NCI-H82 (cell line): Measurements from ENCODE around the gene KIAA1217.
"Not testable (repeated sequence)": the region's sequence is repeated elsewhere in the genome, so short reads cannot be mapped to it uniquely, and the experiment has no call there.

ENCODE experiments used
- DNase-seq: peaks from one replicate; lab custom pipeline; 2025; lab: John Stamatoyannopoulos, UW

Gene KIAA1217

DNA sequence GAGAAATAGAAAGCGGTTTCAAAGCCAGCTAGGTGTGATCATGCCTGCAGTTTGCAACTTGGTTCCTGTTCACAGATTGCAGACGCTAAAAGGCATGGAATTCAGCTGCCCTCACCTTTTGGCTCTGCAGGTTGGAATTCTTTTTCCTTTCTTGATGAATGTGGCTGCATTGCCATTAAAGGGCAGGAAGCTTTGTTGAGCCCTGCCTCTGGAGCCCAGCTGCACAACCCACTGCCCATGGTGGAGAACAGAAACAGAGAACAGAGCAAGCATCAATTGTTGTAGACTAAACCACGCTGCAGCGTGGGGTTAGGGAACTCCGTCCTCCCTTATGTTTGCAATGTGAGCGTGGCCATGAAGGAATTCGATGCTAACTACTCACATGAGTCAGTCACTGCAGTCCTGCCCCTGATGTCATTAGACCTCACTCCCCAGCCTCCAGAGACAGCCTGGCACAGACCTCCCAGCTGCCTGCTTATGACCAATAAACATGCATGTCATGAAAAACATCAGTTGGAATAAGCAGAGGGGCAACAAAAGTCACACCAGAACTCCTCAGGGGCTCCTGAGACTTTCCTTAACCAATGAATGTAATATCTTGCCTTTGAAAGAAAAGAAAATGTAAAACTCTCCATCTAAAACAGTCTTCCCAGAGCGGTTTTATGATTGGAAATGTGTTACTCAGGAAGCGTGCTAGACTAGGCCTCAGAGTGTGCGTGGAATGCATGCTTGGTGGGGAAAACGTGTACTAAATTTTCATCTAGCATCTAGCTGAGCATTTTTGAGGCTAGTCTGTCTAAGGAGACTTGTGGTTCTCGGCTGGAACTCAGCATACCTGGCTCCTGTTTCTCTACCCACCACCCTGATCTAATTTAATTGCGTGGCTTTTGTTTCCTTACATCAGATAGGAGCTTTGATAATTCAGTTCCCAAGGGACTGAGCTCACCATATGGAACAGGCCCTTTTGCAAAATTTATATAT lies 232.2 kb downstream of the KIAA1217 start:
- DNase-seq, result peak; percentile 63

DNA sequence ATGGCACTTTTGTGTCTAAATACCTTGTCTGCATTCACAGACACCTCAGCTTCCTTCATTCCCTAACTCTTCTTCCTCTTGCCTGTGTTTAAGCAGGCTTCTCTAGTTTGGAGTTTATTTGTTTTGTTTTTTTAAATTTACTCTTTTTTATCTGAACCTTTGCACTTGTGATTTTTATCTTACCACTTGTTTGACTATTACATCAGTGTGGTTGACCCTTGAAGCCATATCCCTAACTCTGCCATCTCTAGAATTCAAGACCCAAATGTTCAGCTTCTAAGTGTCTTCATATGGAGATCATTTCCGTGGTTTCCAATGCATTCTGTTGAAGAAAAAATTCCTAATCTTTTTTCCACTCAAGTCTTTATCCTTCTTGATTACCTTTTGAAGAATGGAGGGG lies 233.3 kb downstream of the KIAA1217 start:
- DNase-seq, result no peak

DNA sequence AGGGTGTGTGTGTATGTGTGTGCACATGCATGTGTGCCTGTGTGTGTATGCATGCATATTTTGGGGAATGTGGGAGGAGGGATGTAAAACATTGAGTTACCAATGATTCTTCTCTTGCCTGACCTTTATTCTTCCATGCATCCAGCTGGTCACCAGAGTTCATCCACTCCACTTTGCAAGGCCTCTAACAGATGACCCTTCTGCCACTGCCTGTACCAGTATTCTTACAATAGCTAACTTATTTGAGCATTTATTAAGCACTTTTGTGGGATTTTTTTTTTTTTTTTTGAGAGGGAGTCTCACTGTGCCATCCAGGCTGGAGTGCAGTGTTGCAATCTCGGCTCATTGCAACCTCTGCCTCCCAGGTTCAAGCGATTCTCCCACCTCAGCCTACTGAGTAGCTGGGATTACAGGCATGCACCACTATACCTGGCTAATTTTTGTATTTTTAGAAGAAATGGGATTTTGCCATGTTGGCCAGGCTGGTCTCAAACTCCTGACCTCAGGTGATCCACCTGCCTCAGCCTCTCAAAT lies 233.8 kb downstream of the KIAA1217 start:
- DNase-seq, result not testable (repeated sequence)

DNA sequence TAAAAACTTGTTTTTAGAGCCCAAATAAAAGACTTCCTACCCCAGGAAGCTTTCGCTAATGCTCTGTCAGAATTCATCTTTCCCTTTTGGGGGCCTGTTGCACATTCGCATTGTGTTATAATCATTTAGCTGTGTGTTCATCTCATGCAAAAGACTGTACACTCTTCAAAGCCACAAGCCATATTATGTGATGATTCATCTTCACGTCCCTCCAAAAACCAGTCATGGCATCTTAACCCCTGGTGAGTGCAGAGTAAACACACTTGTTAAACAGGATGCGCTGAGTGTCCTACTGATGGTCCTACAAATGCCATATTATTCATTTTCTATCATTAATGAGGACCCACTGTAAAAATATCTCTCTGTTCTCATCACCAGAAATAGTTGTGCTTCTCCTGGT lies 235.4 kb downstream of the KIAA1217 start:
- DNase-seq, result no peak

DNA sequence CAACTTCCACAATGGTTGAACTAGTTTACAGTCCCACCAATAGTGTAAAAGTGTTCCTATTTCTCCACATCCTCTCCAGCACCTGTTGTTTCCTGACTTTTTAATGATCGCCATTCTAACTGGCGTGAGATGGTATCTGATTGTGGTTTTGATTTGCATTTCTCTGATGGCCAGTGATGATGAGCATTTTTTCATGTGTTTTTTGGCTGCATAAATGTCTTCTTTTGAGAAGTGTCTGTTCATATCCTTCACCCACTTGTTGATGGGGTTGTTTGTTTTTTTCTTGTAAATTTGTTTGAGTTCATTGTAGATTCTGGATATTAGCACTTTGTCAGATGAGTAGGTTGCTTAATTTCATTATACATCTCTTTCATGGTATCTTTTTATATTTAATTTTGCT lies 237.0 kb downstream of the KIAA1217 start:
- DNase-seq, result not testable (repeated sequence)

DNA sequence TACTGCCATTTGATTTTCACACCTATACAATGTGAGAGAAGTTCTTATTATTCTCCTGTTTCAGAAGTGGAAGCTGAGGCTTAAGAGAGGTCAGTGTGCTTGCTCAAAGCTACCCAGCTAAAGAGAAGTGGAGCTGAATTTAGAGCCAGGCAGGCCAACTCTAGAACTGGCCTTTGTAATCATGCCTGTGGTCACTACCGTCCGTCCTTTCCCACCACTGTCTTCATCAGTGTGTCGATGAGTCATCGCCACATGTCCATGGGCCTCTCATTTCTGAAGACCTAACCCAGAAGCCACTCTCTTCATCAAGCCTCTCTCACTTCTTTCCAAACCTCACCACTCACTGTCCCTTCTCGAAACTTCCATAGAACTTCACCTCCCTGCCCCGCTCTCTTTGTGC lies 237.8 kb downstream of the KIAA1217 start:
- DNase-seq, result no peak

DNA sequence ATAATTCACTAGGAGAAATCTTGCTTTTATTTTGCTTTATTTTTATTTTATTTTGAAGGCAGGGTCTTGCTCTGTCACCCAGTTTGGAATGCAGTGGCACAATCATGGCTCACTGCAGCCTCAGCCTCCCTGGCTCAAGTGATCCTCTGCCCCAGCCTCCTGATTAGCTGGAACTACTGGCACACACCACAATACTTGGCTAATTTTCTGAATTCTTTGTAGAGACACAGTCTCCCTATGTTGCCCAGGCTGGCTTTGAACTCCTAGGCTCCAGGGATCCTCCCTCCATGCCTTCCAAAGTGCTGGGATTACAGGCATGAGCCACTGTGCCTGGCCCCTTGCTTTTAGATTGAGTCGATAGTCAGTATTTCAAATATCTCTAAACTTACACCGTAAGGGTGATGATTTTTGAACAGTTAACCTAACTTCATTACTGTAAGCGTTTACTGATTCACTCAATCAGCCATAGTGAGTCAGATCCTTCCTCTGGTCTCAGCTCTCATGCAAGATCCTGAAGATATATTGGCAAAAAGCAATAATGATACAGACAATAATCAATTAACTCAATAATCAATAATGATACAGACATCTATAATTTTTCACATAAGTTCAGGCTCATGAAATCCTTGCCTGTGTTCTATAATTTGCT lies 239.5 kb downstream of the KIAA1217 start:
- no peak for DNase-seq

DNA sequence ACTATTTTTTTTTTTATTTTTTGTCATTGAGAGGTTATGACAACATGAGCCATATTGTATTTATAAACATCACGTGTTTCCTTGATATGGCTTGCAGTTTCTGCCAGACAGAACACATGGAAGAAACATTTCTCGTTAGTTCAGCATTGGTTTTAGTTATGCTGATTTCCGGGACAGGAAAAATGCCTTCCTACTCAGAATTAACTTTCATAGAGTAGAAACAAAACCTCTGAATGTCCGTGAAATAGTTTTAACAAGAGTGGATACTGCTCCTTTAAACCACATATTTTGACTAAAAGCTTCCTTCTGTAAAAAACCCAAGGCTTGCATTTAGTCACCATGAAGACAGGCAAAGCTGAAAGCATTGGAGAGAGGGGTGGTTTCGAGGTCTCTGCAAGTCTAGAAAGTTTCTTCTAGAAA lies 240.4 kb downstream of the KIAA1217 start:
- DNase-seq, result no peak

DNA sequence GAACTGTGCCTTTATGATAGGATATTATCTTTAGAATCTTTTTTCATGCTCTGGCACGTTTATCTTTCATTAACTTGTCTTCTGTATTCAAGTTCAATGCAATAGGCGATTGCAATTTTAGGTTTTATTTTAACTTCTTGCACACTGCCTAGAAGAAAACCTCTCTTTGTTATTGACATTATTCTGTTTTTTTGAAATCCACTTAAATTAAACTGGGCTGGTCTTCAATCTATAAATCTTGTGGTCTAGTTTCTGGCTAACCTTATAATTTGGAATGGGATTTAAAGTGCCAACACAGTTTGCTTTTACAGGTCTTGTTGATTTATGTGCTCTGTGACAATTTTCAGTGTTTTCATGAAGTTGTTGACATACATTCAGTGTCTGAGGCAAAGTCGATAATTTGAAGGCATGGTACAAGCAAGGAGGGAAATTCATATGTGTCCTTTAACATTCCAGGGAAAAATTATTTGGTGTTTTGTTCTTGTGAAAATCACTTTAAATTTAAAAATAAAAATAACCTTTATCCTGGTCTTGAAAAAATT lies 240.9 kb downstream of the KIAA1217 start:
- no peak for DNase-seq

DNA sequence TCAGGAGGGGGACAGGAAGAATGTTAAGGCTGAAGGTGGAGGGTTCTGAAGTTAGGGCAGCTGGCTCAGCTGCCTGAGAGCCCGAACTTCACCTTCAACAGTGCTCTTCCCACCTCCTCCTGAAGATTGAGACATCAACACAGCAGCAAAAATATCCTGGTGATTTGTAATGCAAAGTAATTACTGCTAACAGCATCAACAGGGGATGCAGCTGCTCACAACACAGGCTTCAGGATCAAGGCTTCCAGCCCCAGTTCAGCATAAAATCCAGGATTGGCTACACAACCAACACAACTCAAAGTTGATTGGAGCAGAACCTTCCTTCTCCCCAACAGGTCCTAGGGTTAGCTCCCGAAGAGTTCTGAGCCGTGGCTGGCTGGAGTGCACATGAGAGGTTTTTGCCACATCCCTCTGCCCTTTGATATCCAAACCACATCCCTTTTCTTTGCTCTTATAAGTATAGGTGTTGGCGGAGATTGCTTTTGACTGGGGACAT lies 242.4 kb downstream of the KIAA1217 start:
- DNase-seq, result peak; percentile 72

DNA sequence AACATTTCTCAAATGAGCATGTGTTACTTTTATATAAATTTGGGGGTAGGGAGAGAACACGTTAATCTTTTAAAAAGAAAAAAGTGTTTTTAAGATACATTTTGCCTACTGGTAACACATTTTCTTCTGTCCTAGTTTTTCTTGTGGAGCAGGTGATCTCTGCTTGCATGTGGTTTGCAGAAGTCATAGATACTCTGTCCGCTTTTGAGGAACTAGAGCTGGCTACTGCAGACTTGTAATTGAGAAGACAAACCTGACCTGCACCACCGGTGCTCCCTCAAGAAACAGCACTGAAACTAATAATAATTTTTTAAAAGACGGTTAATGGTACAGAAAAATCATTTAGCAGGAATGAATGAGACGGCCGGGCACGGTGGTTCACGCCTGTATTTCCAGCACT lies 243.1 kb downstream of the KIAA1217 start:
- DNase-seq, result no peak

DNA sequence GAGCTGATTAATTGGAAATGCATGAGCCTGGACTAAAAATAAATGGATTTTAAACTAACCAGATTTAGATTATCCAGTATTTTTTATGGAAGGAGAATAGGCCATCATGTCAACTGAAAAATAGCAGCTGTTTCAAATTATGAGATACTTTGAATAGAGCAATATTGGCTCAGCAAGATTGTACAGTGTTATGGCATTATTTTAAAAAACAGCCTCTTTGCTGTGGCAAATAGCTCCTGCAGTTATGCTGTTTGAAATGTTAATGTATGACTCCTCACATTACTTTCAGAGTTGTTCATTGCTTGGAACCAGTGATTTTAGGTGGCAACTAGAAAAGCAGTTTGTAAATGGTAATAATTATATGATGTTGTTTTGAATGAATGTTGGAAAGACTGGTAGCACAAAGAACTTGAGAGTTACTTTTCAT lies 244.5 kb downstream of the KIAA1217 start:
- no peak for DNase-seq

DNA sequence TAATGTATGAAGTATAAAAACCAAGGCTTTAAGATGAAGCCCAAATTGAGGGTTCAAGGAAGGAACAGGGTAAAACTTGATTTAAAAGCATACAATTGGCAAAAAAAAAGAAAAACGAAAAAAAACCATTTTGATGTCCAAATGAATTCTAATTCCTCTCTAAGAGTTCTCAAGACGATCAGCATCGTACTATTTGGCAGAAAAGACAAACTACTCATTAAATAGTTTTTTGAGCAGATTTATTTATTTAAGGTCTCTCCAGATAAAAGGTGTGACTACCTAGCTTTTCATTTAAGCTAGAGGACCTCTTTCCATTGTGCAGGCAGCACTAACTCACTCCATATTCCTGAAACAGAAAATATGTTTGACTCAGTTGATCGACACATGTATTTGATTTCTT lies 245.0 kb downstream of the KIAA1217 start:
- DNase-seq, result no peak

DNA sequence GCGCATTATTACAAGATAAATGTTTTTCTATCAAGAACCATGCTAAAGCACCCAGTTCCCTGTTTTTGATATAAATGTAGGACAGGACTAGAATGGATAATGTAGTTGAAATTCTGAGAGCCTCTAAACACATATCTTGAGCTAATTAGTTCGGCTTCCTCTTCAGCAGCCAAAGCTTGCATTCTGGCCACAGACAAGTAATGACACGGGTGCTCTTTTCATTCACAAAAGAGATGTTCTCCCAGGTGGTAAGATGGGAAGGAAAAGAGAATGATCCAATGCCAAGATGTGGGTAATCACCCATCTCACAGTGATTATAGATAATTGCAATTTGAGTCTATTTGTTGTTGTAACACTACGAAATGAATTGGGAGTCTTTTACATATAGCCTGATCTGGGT lies 246.5 kb downstream of the KIAA1217 start:
- DNase-seq, result no peak

DNA sequence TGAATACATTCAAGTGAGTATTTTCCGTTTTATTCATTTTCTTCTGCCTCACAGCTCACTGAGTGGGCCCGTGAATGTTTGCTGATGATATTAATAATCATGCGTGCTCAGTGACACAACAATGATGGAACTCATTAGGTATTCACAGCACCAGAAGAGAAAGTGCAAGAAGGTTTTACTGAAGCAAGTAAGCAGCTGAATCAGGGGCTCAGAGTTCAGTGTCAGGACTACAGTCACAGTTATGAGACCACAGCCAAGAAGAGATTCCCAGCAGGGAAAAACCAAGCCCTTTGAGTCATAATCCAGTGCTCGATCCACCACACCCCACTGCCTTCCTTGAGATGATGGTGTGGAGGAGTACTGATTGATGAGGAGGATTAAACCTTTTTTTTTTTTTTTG lies 247.4 kb downstream of the KIAA1217 start:
- DNase-seq, result peak; percentile 17

DNA sequence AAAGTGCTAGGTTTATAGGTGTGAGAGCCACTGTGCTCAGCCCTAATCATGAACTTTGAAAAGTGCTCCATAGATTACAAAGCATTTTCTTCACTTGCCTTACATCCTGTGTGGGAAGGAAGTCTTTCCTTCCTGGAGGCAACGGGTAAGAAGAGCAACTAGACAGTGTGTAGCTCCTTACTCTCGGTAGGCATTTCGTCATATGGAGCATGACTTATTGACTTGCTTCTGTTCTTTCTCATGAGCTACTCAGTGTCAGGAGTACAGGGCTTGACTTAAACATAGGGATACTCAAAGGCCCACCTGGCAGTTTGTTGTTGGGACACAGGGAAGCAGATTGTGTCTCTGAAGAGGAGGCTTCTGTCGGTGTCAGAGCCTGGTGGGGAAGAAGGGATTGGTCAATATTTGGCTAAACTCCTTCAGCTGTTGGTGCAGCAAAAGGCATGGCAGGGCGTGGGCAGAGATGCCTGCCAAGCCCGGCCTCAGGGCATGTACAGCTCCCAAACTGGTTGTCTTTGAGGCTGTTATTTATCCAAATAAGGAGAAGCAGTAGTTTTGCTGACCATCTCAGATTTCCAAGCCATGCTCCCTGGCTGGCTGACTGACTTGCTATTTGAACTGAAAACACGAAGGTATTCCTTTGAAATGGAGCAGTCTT lies 248.9 kb downstream of the KIAA1217 start:
- no peak for DNase-seq

DNA sequence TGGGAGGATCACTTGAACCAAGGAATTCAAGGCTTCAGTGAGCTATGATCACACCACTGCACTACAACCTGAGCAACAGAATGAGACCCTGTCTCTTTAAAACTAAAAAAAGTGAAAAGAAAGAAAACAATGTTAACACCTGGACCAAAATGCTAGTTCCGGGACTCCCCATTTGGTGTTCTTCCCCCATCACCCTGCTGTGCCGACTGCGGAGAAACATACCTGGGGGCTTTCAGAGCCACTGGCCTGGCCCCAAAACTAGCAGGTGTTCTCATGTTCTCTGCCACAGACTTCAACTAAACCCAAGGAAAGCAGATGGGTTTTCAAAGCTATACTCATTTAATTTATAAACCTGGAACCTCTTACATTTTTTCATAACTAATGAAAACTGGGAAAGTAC lies 250.9 kb downstream of the KIAA1217 start:
- DNase-seq, result no peak

DNA sequence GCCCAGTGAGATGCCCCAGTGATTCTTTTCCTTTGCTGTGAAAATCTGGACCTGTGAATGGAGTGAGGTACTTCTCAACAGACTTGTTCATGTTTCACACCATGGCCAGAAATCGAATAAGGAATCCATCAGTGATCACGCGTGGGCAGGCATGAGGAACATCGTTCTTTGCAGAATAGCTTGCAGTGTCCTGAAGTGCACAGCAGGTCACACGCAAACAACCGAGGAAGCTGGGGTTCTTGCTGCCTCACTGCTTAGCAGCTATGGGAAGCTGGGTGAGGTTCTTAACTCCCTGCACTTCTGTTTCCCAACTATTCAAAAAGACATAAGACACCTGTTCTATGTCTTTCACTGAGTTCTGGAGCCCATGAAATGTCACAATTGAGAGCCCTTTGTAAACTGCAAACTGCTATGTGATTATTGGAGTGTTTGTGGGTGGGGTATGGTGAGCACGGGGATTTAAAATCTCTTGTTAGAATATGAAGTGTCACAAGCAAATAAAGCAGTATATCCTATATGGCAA lies 253.4 kb downstream of the KIAA1217 start:
- DNase-seq, result no peak

DNA sequence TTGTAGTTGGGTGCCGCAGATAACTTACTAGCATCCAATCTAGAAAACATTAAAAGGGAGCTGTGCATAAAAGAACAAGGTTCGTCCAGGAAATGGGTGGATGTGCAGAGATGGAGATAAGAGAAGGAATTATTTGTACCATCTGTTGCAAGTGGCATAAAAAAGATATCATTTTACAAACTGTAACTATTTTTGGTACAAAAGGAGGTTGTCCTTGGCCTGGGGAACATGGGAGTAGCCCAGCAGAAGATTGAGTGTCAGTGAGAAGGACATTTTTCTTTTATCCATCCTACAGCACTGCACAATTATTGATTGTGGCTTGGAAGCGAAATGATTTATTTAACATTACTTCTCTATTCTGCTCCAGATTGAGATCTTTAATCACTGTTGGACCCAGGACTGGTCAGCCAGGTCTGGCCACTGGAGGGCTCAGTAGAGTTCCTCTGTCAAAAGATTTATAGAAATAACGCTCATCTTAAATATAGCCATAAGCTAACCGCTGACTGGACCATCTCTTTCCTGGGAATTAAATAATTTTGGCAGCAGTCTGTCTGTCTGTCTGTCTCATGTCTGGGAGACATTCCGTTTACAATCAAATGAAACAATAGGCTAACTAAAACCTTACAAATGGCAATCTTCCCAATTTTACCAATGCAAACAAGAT lies 254.1 kb downstream of the KIAA1217 start:
- no peak for DNase-seq

DNA sequence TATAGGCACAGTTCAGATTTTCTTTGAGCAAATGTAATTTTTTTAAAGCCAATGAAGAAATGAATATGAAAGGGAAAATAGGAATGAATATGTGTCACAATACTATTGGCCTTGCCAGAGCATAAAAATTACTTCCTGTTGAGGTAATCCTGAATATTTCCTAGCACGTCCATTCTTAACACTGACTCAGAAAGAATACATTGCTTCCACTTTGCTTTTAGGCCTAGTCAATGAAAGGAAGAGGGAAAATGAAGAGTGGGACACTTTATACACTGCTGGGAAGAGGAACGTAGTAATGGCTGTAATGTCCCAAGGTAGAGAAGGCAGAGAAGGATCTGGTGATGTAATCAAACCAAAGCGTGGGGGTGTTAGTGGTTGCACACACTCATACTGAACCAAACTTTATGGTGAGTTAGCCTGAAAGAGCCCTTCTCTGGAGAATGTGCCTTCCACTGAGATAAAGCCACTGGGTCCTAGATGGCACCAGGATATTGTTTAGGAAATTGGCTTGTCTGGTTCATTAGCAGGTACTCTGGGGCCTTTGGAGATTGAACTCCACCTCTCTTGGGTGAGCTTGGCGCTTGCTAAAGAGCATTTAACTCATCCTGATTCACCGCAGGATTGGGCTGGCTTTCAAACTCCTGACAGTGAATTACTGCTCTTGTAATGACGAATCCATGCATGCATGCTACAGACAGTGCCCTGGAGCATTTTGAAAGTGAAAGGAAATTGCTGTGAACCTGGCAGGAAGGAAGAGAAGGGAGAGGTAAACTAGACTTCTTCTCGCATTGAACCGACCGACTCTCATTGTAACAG lies 254.9 kb downstream of the KIAA1217 start:
- DNase-seq, result no peak
